H9 (cell line): ENCODE measurements around the gene TPX2. TPM values are rescaled to one million over a fixed set of nuclear protein-coding genes. Genes with fewer than 3 reads are reported as not detected.

Experiments
- DNase-seq: peaks from one replicate; pipeline ENCODE4 v3.0.0-alpha.2; 2017
- H2AFZ ChIP-seq: one replicate; pipeline ENCODE4 v1.6.1; 2013; ENCODE audit warnings: mild to moderate bottlenecking, low read length, control low read depth, moderate library complexity
- H2AK5ac ChIP-seq: 2 replicates; pipeline ENCODE4 v1.6.1; 2013; ENCODE audit warnings: low read length, control low read depth, mixed read lengths; ENCODE audit not compliant: insufficient read length
- H2BK120ac ChIP-seq: one replicate; pipeline ENCODE4 v1.6.1; 2013; ENCODE audit warnings: low read depth, mild to moderate bottlenecking, low read length, control low read depth, inconsistent platforms; ENCODE audit not compliant: poor library complexity, severe bottlenecking
- H2BK12ac ChIP-seq: 2 replicates; pipeline ENCODE4 v1.6.1; 2013; ENCODE audit warnings: low read length, control low read depth, mixed read lengths, low read depth; ENCODE audit not compliant: insufficient read length
- H2BK15ac ChIP-seq: 2 replicates; pipeline ENCODE4 v1.6.1; 2013; ENCODE audit warnings: low read depth, low read length, control low read depth
- H2BK20ac ChIP-seq: one replicate; pipeline ENCODE4 v1.6.1; 2013; ENCODE audit warnings: low read depth, mild to moderate bottlenecking, low read length, control low read depth, inconsistent platforms; ENCODE audit not compliant: poor library complexity, severe bottlenecking
- H2BK5ac ChIP-seq: 2 replicates; pipeline ENCODE4 v1.6.1; 2013; ENCODE audit warnings: low read length, control low read depth, mixed read lengths; ENCODE audit not compliant: insufficient read length
- H3K14ac ChIP-seq: 2 replicates; pipeline ENCODE4 v1.6.1; 2013; ENCODE audit warnings: low read length, control low read depth; ENCODE audit not compliant: insufficient read depth
- H3K18ac ChIP-seq: 2 replicates; pipeline ENCODE4 v1.6.1; 2013; ENCODE audit warnings: low read depth, mild to moderate bottlenecking, mixed read lengths, low read length, control low read depth; ENCODE audit not compliant: insufficient read length
- H3K23ac ChIP-seq: 2 replicates; pipeline ENCODE4 v1.6.1; 2013; ENCODE audit warnings: low read length, control low read depth, mixed read lengths, low read depth; ENCODE audit not compliant: insufficient read length
- H3K23me2 ChIP-seq: 2 replicates; pipeline ENCODE4 v1.6.1; 2013; ENCODE audit warnings: low read depth, mild to moderate bottlenecking, mixed read lengths, low read length, control low read depth; ENCODE audit not compliant: insufficient read length, poor library complexity, severe bottlenecking
- H3K27ac ChIP-seq: 2 replicates; pipeline ENCODE4 v1.5.1; 2013; ENCODE audit warnings: low read length, control low read depth, mixed read lengths, low read depth; ENCODE audit not compliant: insufficient read length
- H3K27me3 ChIP-seq: 2 replicates; pipeline ENCODE4 v1.6.1; 2013; ENCODE audit warnings: low read length, control low read depth, inconsistent platforms; ENCODE audit not compliant: insufficient read depth
- H3K4ac ChIP-seq: 2 replicates; pipeline ENCODE4 v1.6.1; 2013; ENCODE audit warnings: low read depth, mild to moderate bottlenecking, control low read depth, inconsistent platforms, low read length, moderate library complexity
- H3K4me1 ChIP-seq: 2 replicates; pipeline ENCODE4 v1.6.1; 2013; ENCODE audit warnings: low read length, control low read depth, inconsistent platforms; ENCODE audit not compliant: insufficient read depth
- H3K4me2 ChIP-seq: 2 replicates; pipeline ENCODE4 v1.6.1; 2013; ENCODE audit warnings: low read length, control low read depth, mixed read lengths; ENCODE audit not compliant: insufficient read length, insufficient read depth
- H3K56ac ChIP-seq: 2 replicates; pipeline ENCODE4 v1.6.1; 2013; ENCODE audit warnings: low read depth, mild to moderate bottlenecking, mixed read lengths, low read length, control low read depth; ENCODE audit not compliant: insufficient read length
- H3K79me1 ChIP-seq: 2 replicates; pipeline ENCODE4 v1.6.1; 2013; ENCODE audit warnings: low read depth, mild to moderate bottlenecking, moderate library complexity, low read length, control low read depth, inconsistent platforms; ENCODE audit not compliant: insufficient read depth, poor library complexity, severe bottlenecking
- H3K79me2 ChIP-seq: 2 replicates; pipeline ENCODE4 v1.6.1; 2013; ENCODE audit warnings: low read length, control low read depth, inconsistent platforms; ENCODE audit not compliant: insufficient read depth
- H3K9ac ChIP-seq: 2 replicates; pipeline ENCODE4 v1.6.1; 2013; ENCODE audit warnings: low read length, control low read depth, mixed read lengths; ENCODE audit not compliant: insufficient read length; ENCODE audit errors: extremely low read depth
- H3K9me3 ChIP-seq: one replicate; pipeline ENCODE4 v1.6.1; 2013; ENCODE audit warnings: low read depth, low read length, inconsistent platforms; ENCODE audit not compliant: control insufficient read depth
- H3T11ph ChIP-seq: one replicate; pipeline ENCODE4 v1.6.1; 2013; ENCODE audit warnings: mild to moderate bottlenecking, low read length, control low read depth, inconsistent platforms
- H4K20me1 ChIP-seq: one replicate; pipeline ENCODE4 v1.6.1; 2013; ENCODE audit not compliant: control insufficient read depth, insufficient read length, insufficient read depth
- H4K5ac ChIP-seq: 2 replicates; pipeline ENCODE4 v1.6.1; 2013; ENCODE audit warnings: low read depth, mild to moderate bottlenecking, mixed read lengths, low read length, control low read depth; ENCODE audit not compliant: insufficient read length
- H4K8ac ChIP-seq: replicated peaks from 2 replicates; pipeline ENCODE4 v1.6.1; 2013; ENCODE audit warnings: low read length, control low read depth, mixed read lengths, low read depth; ENCODE audit not compliant: insufficient read length
- H4K91ac ChIP-seq: 2 replicates; pipeline ENCODE4 v1.6.1; 2013; ENCODE audit warnings: low read depth, mild to moderate bottlenecking, moderate library complexity, mixed read lengths, low read length, control low read depth; ENCODE audit not compliant: insufficient read length
- H3K27ac Mint-ChIP-seq, 3 experiments: 2 replicates in 2 of 3; 3 replicates in 1 of 3; pipeline ENCODE4 v1.8.0; 2020 to 2021; ENCODE audit warnings: mixed read lengths in 3 of 3, mild to moderate bottlenecking in 1 of 3, moderate library complexity in 1 of 3
- H3K27me3 Mint-ChIP-seq: 2 replicates; pipeline ENCODE4 v1.8.0; 2021; ENCODE audit warnings: low read depth, mild to moderate bottlenecking, moderate library complexity, mixed read lengths
- H3K36me3 Mint-ChIP-seq, 3 experiments: 2 replicates in 2 of 3; 3 replicates in 1 of 3; pipeline ENCODE4 v1.8.0; 2020 to 2021; ENCODE audit warnings: low read depth in 3 of 3, mixed read lengths in 3 of 3; ENCODE audit not compliant: insufficient read depth in 1 of 3
- H3K4me1 Mint-ChIP-seq, 2 experiments: 2 replicates each; pipeline ENCODE4 v1.8.0; 2020; ENCODE audit warnings: mixed read lengths in 2 of 2
- H3K4me3 Mint-ChIP-seq, 2 experiments: 2 replicates in 1 of 2; 3 replicates in 1 of 2; pipeline ENCODE4 v1.8.0; 2020 to 2021; ENCODE audit warnings: mild to moderate bottlenecking in 2 of 2, mixed read lengths in 2 of 2, moderate library complexity in 1 of 2
- H3K9me3 Mint-ChIP-seq, 2 experiments: 2 replicates in 1 of 2; 3 replicates in 1 of 2; pipeline ENCODE4 v1.8.0; 2020; ENCODE audit warnings: mild to moderate bottlenecking in 2 of 2, mixed read lengths in 2 of 2, moderate library complexity in 1 of 2
- CTCF ChIP-seq: fragments of 200-600 bp; sonication (generic); conservative IDR thresholded peaks from 3 replicates; pipeline ENCODE4 v1.8.0; 2021; ENCODE audit warnings: antibody characterized with exemption, mild to moderate bottlenecking
- WGBS: extraction: QIAGEN DNeasy Blood & Tissue Kit; methylation state at CpG from one replicate; pipeline ENCODE4 v1.1.7; 2013; ENCODE audit warnings: missing lambda C conversion rate, low lambda C conversion rate, mixed read lengths; ENCODE audit not compliant: insufficient read length; ENCODE audit errors: extremely low coverage; 5-methylcytosine and 5-hydroxymethylcytosine counted together
- total RNA-seq: library from RNA; stranded (reverse); gene quantifications from 2 replicates; pipeline ENCODE4 v1.2.1, GENCODE V29; 2021

TPX2 gene
- total RNA-seq, 1 experiment from 2014 or later, result 161 TPM

- Mint-ChIP-seq H3K4me3 (no peak overlapping the region), H3K4me1 (peaks cover 20 to 21% of the 10 kb centered on the region in 2 experiments), H3K27me3 (peaks cover 2% of the 10 kb centered on the region), H3K9me3 (no peaks in the 10 kb centered on the region), H3K27ac (peak overlapping the region in 1 of 3 experiments; percentile 40; a peak in 1 of 7 replicates), H3K36me3 (no peaks in the 10 kb centered on the region)
- Histone ChIP-seq H2BK5ac (no peak overlapping the region), H3K79me2 (no peaks in the 10 kb centered on the region), H3K14ac (no peak overlapping the region), H3K23me2 (no peaks in the 10 kb centered on the region), H3K23ac (no peak overlapping the region), H3K79me1 (no peaks in the 10 kb centered on the region), H3K56ac (no peak overlapping the region), H3K4ac (no peak overlapping the region), H2AK5ac (no peak overlapping the region), H2BK120ac (no peak overlapping the region), H3K9me3 (no peaks in the 10 kb centered on the region), H2AFZ (no peak overlapping the region), H2BK20ac (no peak overlapping the region), H3K18ac (no peak overlapping the region), H3K4me1 (no peaks in the 10 kb centered on the region), H3K27me3 (no peaks in the 10 kb centered on the region), H3T11ph (no peak overlapping the region), H3K9ac (no peak overlapping the region), H4K20me1 (no peaks in the 10 kb centered on the region), H2BK15ac (no peak overlapping the region), H3K4me2 (no peak overlapping the region), H4K91ac (no peak overlapping the region), H4K8ac (no peak overlapping the region), H2BK12ac (no peak overlapping the region), H4K5ac (no peak overlapping the region), H3K27ac (no peak overlapping the region)
- TF ChIP-seq CTCF, result no peak
- no CpG with 5 or more reads among the region's 17 CpGs for WGBS
- DNase-seq, result no peak
Measured at GRCh38 chr20:31831771-31832306, 92.7 kb downstream of the TPX2 start.
